OCI-LY3 (cell line): Measurements from ENCODE around the gene FOXE3.

ENCODE experiments used
- H2AFZ ChIP-seq: fragments of 200-600, 300-600 bp; shearing (Covaris generic); 2 replicates; pipeline ENCODE4 v1.6.0; 2014; ENCODE audit warnings: antibody characterized with exemption, low read depth, low read length
- H3K27ac ChIP-seq: fragments of 200-600, 300-600 bp; sonication (generic); 2 replicates; pipeline ENCODE4 v1.5.1; 2014; ENCODE audit warnings: mild to moderate bottlenecking, low read length, moderate library complexity, mixed read lengths
- H3K27me3 ChIP-seq: fragments of 200-600, 300-600 bp; sonication (generic); 2 replicates; pipeline ENCODE4 v1.6.1; 2014; ENCODE audit warnings: low read depth, low read length, mixed read lengths
- H3K36me3 ChIP-seq: fragments of 200-600, 300-600 bp; sonication (generic); replicated peaks from 2 replicates; pipeline ENCODE3; 2014; ENCODE audit warnings: low read depth, low read length, mixed read lengths
- H3K4me1 ChIP-seq: fragments of 300-600, 200-600 bp; sonication (generic); 2 replicates; pipeline ENCODE4 v1.6.1; 2014; ENCODE audit warnings: low read length, mixed read lengths
- H3K4me2 ChIP-seq: fragments of 200-600, 300-600 bp; sonication (generic); 2 replicates; pipeline ENCODE4 v1.6.1; 2014; ENCODE audit warnings: low read length, mixed read lengths
- H3K4me3 ChIP-seq: fragments of 300-600, 200-600 bp; sonication (generic); 2 replicates; pipeline ENCODE4 v1.5.1; 2014; ENCODE audit warnings: antibody characterized with exemption, mild to moderate bottlenecking, low read length, moderate library complexity
- H3K79me2 ChIP-seq: fragments of 300-600, 200-600 bp; shearing (Covaris generic); 2 replicates; pipeline ENCODE4 v1.6.1; 2014; ENCODE audit warnings: mild to moderate bottlenecking, low read length, mixed read lengths
- H3K9ac ChIP-seq: fragments of 300-600, 200-600 bp; shearing (Covaris generic); 2 replicates; pipeline ENCODE4 v1.6.0; 2014; ENCODE audit warnings: mild to moderate bottlenecking, low read length, moderate library complexity
- H3K9me3 ChIP-seq: fragments of 200-600, 300-600 bp; shearing (Covaris generic); 2 replicates; pipeline ENCODE4 v1.6.1; 2014; ENCODE audit warnings: low read length, mixed read lengths; ENCODE audit not compliant: insufficient read depth
- H4K20me1 ChIP-seq: fragments of 200-600, 300-600 bp; sonication (generic); 2 replicates; pipeline ENCODE4 v1.6.1; 2016; ENCODE audit warnings: low read length, mixed read lengths; ENCODE audit not compliant: insufficient read depth
- CTCF ChIP-seq: fragments of 200-600, 300-600 bp; sonication (generic); IDR thresholded peaks from 2 replicates; pipeline ENCODE4 v1.5.1; 2014; ENCODE audit warnings: antibody characterized with exemption, low read length, low read depth
- EZH2phosphoT487 ChIP-seq: fragments of 200-600 bp; shearing (Covaris generic); IDR thresholded peaks from 2 replicates; pipeline ENCODE4 v1.6.1; 2018; ENCODE audit warnings: antibody characterized with exemption, mixed run types, low read depth

FOXE3 gene

GRCh38 chr1:47396671-47397196, 19.4 kb upstream of the FOXE3 start:
- no peaks in the 10 kb centered on the region for H3K36me3 ChIP-seq
- no peak overlapping the region for H3K4me2 ChIP-seq
- H2AFZ ChIP-seq, result no peak overlapping the region
- H3K27ac ChIP-seq, result no peak overlapping the region
- H3K4me3 ChIP-seq, result no peak overlapping the region
- H3K9ac ChIP-seq, result no peak overlapping the region
- H3K9me3 ChIP-seq, result no peaks in the 10 kb centered on the region
- H3K27me3 ChIP-seq, result no peaks in the 10 kb centered on the region
- no peaks in the 10 kb centered on the region for H3K79me2 ChIP-seq
- H4K20me1 ChIP-seq, result no peaks in the 10 kb centered on the region
- H3K4me1 ChIP-seq, result peaks cover 13% of the 10 kb centered on the region
- TF ChIP-seq EZH2phosphoT487, result no peak
- TF ChIP-seq CTCF, result no peak

- Histone ChIP-seq H3K79me2 (no peaks in the 10 kb centered on the region), H3K4me1 (peaks cover 13% of the 10 kb centered on the region), H3K4me3 (no peak overlapping the region), H3K9ac (no peak overlapping the region), H4K20me1 (no peaks in the 10 kb centered on the region), H3K4me2 (no peak overlapping the region), H3K27me3 (no peaks in the 10 kb centered on the region), H3K27ac (no peak overlapping the region), H3K36me3 (no peaks in the 10 kb centered on the region), H2AFZ (no peak overlapping the region), H3K9me3 (no peaks in the 10 kb centered on the region)
- TF ChIP-seq CTCF (no peak), EZH2phosphoT487 (no peak)
Measured at GRCh38 chr1:47399138-47399845, 16.8 kb upstream of the FOXE3 start.

GRCh38 chr1:47399846-47400155, 16.3 kb upstream of the FOXE3 start:
- Histone ChIP-seq H3K9me3 (no peaks in the 10 kb centered on the region), H3K9ac (no peak overlapping the region), H3K4me3 (no peak overlapping the region), H3K36me3 (no peaks in the 10 kb centered on the region), H3K4me1 (peaks cover 13% of the 10 kb centered on the region), H3K79me2 (no peaks in the 10 kb centered on the region), H4K20me1 (no peaks in the 10 kb centered on the region), H2AFZ (no peak overlapping the region), H3K27me3 (no peaks in the 10 kb centered on the region), H3K4me2 (no peak overlapping the region), H3K27ac (no peak overlapping the region)
- no peak for TF ChIP-seq EZH2phosphoT487
- no peak for TF ChIP-seq CTCF

- Histone ChIP-seq H3K79me2 (no peaks in the 10 kb centered on the region), H2AFZ (no peak overlapping the region), H3K4me1 (peaks cover 13% of the 10 kb centered on the region), H3K4me3 (no peak overlapping the region), H3K4me2 (no peak overlapping the region), H3K27me3 (no peaks in the 10 kb centered on the region), H4K20me1 (no peaks in the 10 kb centered on the region), H3K27ac (no peak overlapping the region), H3K9ac (no peak overlapping the region), H3K36me3 (no peaks in the 10 kb centered on the region), H3K9me3 (no peaks in the 10 kb centered on the region)
- no peak for TF ChIP-seq CTCF
- no peak for TF ChIP-seq EZH2phosphoT487
Measured at GRCh38 chr1:47401761-47402160, 14.3 kb upstream of the FOXE3 start.
